Neural progenitor cell (in vitro differentiated cells): ENCODE data around the gene PDXP. TPM values are rescaled to one million over a fixed set of nuclear protein-coding genes. Genes with fewer than 3 reads are reported as not detected.
"Not testable (repeated sequence)": the region's sequence is repeated elsewhere in the genome, so short reads cannot be mapped to it uniquely, and the experiment has no call there.

Experiments
- DNase-seq: peaks from one replicate; pipeline ENCODE4 v3.0.0-alpha.2; 2016; ENCODE audit warnings: low spot score
- H2AFZ ChIP-seq: fragments of 200-600 bp; sonication (generic); replicated peaks from 2 replicates; pipeline ENCODE4 v1.6.1; 2016; ENCODE audit warnings: antibody characterized with exemption
- H3F3A ChIP-seq: fragments of 200-600 bp; sonication (generic); 2 replicates; pipeline ENCODE4 v1.6.1; 2016; ENCODE audit warnings: antibody characterized with exemption, low read depth
- H3K27ac ChIP-seq: fragments of 200-600 bp; sonication (generic); 2 replicates; pipeline ENCODE4 v1.5.1; 2016; ENCODE audit warnings: mild to moderate bottlenecking
- H3K27me3 ChIP-seq: fragments of 200-600 bp; sonication (generic); 2 replicates; pipeline ENCODE4 v1.6.1; 2016; ENCODE audit warnings: mild to moderate bottlenecking, moderate library complexity
- H3K36me3 ChIP-seq: fragments of 200-600 bp; sonication (generic); 2 replicates; pipeline ENCODE4 v1.5.1; 2016
- H3K4me1 ChIP-seq: fragments of 200-600 bp; sonication (generic); 2 replicates; pipeline ENCODE4 v1.6.1; 2016; ENCODE audit warnings: mixed run types
- H3K4me2 ChIP-seq: fragments of 200-600 bp; sonication (generic); 2 replicates; pipeline ENCODE4 v1.6.1; 2016
- H3K4me3 ChIP-seq: fragments of 200-600 bp; sonication (generic); 2 replicates; pipeline ENCODE4 v1.5.1; 2016
- H3K79me2 ChIP-seq: fragments of 200-600 bp; sonication (generic); 2 replicates; pipeline ENCODE4 v1.6.1; 2016; ENCODE audit warnings: low read depth
- H3K9ac ChIP-seq: fragments of 200-600 bp; sonication (generic); 2 replicates; pipeline ENCODE4 v1.6.1; 2016
- H3K9me3 ChIP-seq: fragments of 200-600 bp; sonication (generic); 2 replicates; pipeline ENCODE4 v1.5.1; 2016; ENCODE audit warnings: low read depth
- H4K20me1 ChIP-seq: fragments of 200-600 bp; sonication (generic); 2 replicates; pipeline ENCODE4 v1.6.1; 2016; ENCODE audit warnings: low read depth
- H3K27ac Mint-ChIP-seq: 3 replicates; pipeline ENCODE4 v1.8.0; 2021; ENCODE audit warnings: mixed read lengths
- H3K27me3 Mint-ChIP-seq: 2 replicates; pipeline ENCODE4 v1.8.0; 2022; ENCODE audit warnings: low read depth, mild to moderate bottlenecking, inconsistent platforms, moderate library complexity, mixed read lengths; ENCODE audit not compliant: insufficient read depth
- H3K36me3 Mint-ChIP-seq: 3 replicates; pipeline ENCODE4 v1.8.0; 2021; ENCODE audit warnings: mixed read lengths
- H3K4me1 Mint-ChIP-seq: 3 replicates; pipeline ENCODE4 v1.8.0; 2021; ENCODE audit warnings: mixed read lengths
- H3K4me3 Mint-ChIP-seq: 3 replicates; pipeline ENCODE4 v1.8.0; 2021; ENCODE audit warnings: mild to moderate bottlenecking, moderate library complexity, mixed read lengths
- H3K9me3 Mint-ChIP-seq: 3 replicates; pipeline ENCODE4 v1.8.0; 2020; ENCODE audit warnings: mixed read lengths
- EZH2 ChIP-seq: fragments of 200-600 bp; sonication (generic); IDR thresholded peaks from 2 replicates; pipeline ENCODE4 v1.6.1; 2017; ENCODE audit warnings: antibody characterized with exemption, mild to moderate bottlenecking, moderate library complexity
- EZH2phosphoT487 ChIP-seq: fragments of 200-600 bp; sonication (generic); IDR thresholded peaks from 2 replicates; pipeline ENCODE4 v1.6.1; 2017; ENCODE audit warnings: antibody characterized with exemption
- total RNA-seq: library from RNA; depleted of rRNA; stranded (reverse); fragments of >200 nt; gene quantifications from 2 replicates; pipeline ENCODE4 v1.2.3, GENCODE V29; 2015; ENCODE audit warnings: low replicate concordance
- TF ChIP-seq, protein P1 (sequence below): fragments of 200-600 bp; sonication (generic); IDR thresholded peaks from 2 replicates; pipeline ENCODE4 v1.5.1; 2017; ENCODE audit warnings: antibody characterized with exemption, mild to moderate bottlenecking

PDXP gene
- total RNA-seq, 1 donor from 2014 or later = 25.1 TPM

DNA sequence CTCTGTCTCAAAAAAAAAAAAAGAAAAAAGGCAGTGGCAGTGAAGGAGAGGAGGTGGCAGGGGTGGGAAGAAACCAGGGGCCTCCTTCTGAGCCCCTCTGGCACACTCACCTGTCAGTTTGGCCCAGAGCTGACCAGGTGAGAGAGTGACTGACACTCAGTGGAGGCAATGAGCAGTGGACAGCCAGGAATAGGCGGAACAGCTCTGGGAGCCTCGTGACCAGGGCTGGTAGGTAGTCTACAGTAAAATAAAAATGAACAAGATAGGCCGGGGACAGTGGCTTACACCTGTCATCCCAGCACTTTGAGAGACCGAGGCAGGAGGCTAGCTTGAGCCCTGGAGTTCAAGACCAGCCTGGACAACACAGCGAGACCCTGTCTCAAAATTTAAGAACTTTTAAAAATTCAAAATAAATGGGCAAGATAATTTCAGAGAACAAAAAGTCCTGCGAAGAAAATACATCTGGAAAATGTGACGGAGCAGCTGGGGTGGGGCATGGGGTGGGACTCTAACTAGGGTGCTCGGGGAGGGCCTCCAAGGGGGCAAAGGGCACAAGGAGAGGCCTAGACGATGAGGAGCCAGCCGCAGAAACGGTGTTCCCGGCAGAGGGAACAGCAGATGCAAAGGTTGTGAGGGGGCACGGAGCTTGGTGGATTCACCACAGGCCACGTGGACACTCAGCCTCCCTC is 3.8 kb upstream of the PDXP start:
- no peak overlapping the region for H3K27ac Mint-ChIP-seq
- no peak for TF ChIP-seq EZH2
- TF ChIP-seq EZH2phosphoT487 = no peak
- TF ChIP-seq, protein P1, sequence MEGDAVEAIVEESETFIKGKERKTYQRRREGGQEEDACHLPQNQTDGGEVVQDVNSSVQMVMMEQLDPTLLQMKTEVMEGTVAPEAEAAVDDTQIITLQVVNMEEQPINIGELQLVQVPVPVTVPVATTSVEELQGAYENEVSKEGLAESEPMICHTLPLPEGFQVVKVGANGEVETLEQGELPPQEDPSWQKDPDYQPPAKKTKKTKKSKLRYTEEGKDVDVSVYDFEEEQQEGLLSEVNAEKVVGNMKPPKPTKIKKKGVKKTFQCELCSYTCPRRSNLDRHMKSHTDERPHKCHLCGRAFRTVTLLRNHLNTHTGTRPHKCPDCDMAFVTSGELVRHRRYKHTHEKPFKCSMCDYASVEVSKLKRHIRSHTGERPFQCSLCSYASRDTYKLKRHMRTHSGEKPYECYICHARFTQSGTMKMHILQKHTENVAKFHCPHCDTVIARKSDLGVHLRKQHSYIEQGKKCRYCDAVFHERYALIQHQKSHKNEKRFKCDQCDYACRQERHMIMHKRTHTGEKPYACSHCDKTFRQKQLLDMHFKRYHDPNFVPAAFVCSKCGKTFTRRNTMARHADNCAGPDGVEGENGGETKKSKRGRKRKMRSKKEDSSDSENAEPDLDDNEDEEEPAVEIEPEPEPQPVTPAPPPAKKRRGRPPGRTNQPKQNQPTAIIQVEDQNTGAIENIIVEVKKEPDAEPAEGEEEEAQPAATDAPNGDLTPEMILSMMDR = no peak
- H4K20me1 ChIP-seq = peaks cover 6% of the 10 kb centered on the region
- no peak overlapping the region for H3K4me2 ChIP-seq
- no peak overlapping the region for H3K4me3 ChIP-seq
- peaks cover 5% of the 10 kb centered on the region for H3K4me1 ChIP-seq
- no peak overlapping the region for H3K9ac ChIP-seq
- no peak overlapping the region for H3K4me3 Mint-ChIP-seq
- peaks cover 21% of the 10 kb centered on the region for H3K4me1 Mint-ChIP-seq
- no peaks in the 10 kb centered on the region for H3F3A ChIP-seq
- H3K9me3 Mint-ChIP-seq = no peaks in the 10 kb centered on the region
- peaks cover 2% of the 10 kb centered on the region for H3K36me3 Mint-ChIP-seq
- H3K79me2 ChIP-seq = peaks cover 7% of the 10 kb centered on the region
- no peak overlapping the region for H3K27ac ChIP-seq
- no peaks in the 10 kb centered on the region for H3K27me3 ChIP-seq
- no peak overlapping the region for H2AFZ ChIP-seq
- H3K27me3 Mint-ChIP-seq = peaks cover 9% of the 10 kb centered on the region
- no peaks in the 10 kb centered on the region for H3K9me3 ChIP-seq
- DNase-seq = no peak
- no peaks in the 10 kb centered on the region for H3K36me3 ChIP-seq

DNA sequence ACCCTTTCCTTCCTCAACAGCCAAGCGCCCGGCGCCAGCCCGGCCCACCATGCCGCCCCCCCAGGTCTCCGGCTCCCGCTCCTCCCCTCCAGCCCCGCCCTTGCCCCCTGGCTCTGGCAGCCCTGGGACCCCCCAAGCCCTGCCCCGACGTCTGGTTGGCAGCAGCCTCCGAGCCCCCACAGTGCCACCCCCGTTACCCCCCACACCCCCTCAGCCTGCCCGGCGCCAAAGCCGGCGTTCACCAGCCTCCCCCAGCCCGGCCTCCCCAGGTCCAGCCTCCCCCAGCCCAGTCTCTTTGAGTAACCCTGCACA is 3.3 kb upstream of the PDXP start:
- Histone ChIP-seq H3K4me3 (no peak overlapping the region), H2AFZ (no peak overlapping the region), H3K4me1 (peaks cover 10% of the 10 kb centered on the region), H3K27ac (no peak overlapping the region), H3K9me3 (no peaks in the 10 kb centered on the region), H3K79me2 (peaks cover 12% of the 10 kb centered on the region), H3F3A (no peaks in the 10 kb centered on the region), H3K27me3 (no peaks in the 10 kb centered on the region), H3K36me3 (no peaks in the 10 kb centered on the region), H3K4me2 (no peak overlapping the region), H3K9ac (no peak overlapping the region), H4K20me1 (peaks cover 11% of the 10 kb centered on the region)
- Mint-ChIP-seq H3K4me3 (no peak overlapping the region), H3K27me3 (peaks cover 9% of the 10 kb centered on the region), H3K4me1 (peaks cover 26% of the 10 kb centered on the region), H3K36me3 (peaks cover 2% of the 10 kb centered on the region), H3K9me3 (no peaks in the 10 kb centered on the region), H3K27ac (no peak overlapping the region)
- no peak for DNase-seq
- TF ChIP-seq, protein P1 = no peak
- TF ChIP-seq EZH2 (no peak), EZH2phosphoT487 (no peak)

DNA sequence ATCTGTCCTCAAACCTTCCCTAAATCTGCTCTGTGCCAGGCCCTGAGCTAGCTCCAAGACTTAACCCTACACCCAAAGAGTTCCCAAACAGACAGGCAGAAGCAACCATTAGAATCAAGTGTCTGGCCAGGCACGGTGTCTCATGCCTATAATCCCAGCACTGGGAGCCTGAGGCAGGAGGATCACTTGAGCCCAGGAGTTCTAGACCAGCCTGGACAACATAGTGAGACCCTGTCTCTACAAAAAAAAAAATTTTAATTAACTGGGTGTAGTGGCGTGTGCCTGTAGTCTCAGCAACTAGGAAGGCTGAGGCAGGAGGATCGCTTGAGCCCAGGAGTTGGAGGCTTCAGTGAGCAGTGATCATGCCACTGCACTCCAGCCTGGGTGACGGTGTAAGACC is 1.9 kb upstream of the PDXP start:
- not testable (repeated sequence) for H3K9me3 ChIP-seq, DNase-seq, H3K36me3 Mint-ChIP-seq, H3K9me3 Mint-ChIP-seq, H3K27me3 Mint-ChIP-seq, H3K4me3 Mint-ChIP-seq, H3K9ac ChIP-seq, H3K4me2 ChIP-seq, H3F3A ChIP-seq, H3K27me3 ChIP-seq, H2AFZ ChIP-seq, H3K4me3 ChIP-seq, H3K36me3 ChIP-seq, H3K27ac ChIP-seq
- H4K20me1 ChIP-seq = peaks cover 25% of the 10 kb centered on the region
- peaks cover 26% of the 10 kb centered on the region for H3K79me2 ChIP-seq
- H3K4me1 Mint-ChIP-seq = peaks cover 40% of the 10 kb centered on the region
- peak overlapping the region; percentile 84 for H3K27ac Mint-ChIP-seq
- H3K4me1 ChIP-seq = peaks cover 18% of the 10 kb centered on the region

DNA sequence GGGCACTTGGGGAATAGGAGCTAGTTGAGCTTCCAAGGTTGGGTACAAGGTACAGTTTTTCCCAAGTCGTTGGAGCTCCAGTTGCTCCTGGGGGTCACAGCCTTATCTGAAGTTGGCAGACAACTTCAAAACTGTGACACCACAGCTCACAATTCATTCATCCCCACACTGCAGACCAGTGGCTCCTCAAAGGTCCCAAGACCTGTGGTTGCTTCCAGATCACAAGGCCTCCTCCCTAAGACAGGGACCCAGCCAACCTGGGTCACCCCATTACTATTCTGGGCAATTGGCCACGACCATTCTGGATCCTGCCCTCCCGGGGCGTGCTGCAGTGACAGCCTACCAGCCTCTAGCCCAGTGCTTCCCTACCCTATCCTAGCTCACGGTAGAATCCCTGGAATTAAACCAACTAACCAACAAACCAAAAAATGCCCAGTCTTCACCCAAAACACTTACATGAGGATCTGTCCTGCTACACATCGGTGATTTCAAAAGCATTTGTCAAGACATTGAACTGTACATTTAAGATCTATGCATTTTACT is 862 bp upstream of the PDXP start:
- TF ChIP-seq EZH2phosphoT487 (no peak), EZH2 (no peak)
- TF ChIP-seq, protein P1 = no peak
- Mint-ChIP-seq H3K4me1 (peaks cover 45% of the 10 kb centered on the region), H3K4me3 (peak overlapping the region; percentile 96), H3K27me3 (peaks cover 8% of the 10 kb centered on the region), H3K36me3 (peaks cover 3% of the 10 kb centered on the region), H3K27ac (peak overlapping the region; percentile 93), H3K9me3 (no peaks in the 10 kb centered on the region)
- H3K27ac ChIP-seq = no peak overlapping the region
- no peaks in the 10 kb centered on the region for H3K9me3 ChIP-seq
- peak overlapping the region; percentile 79 for H3K4me2 ChIP-seq
- H3F3A ChIP-seq = no peaks in the 10 kb centered on the region
- peaks cover 37% of the 10 kb centered on the region for H3K79me2 ChIP-seq
- H2AFZ ChIP-seq = peak overlapping the region; percentile 52
- H3K27me3 ChIP-seq = no peaks in the 10 kb centered on the region
- H3K9ac ChIP-seq = no peak overlapping the region
- H3K4me1 ChIP-seq = peaks cover 18% of the 10 kb centered on the region
- peak overlapping the region; percentile 51 for H3K4me3 ChIP-seq
- peaks cover 35% of the 10 kb centered on the region for H4K20me1 ChIP-seq
- no peaks in the 10 kb centered on the region for H3K36me3 ChIP-seq
- peak; percentile 51 for DNase-seq
